Lung microvascular endothelial cell (primary cell): ENCODE results near the gene ABTB2. TPM values are rescaled to one million over a fixed set of nuclear protein-coding genes. Genes with fewer than 3 reads are reported as not detected.

Source experiments
- DNase-seq, 2 donors: peaks; one replicate each; pipeline versions ENCODE4 v3.0.0 to v3.0.0-alpha.2; 2010; ENCODE audit warnings: low read depth in 2 of 2
- total RNA-seq: library from RNA; depleted of rRNA; stranded (reverse); fragments of >200 nt; gene quantifications from 2 replicates; pipeline ENCODE4 v1.2.1, GENCODE V29; 2014

The ABTB2 gene
- total RNA-seq, 1 donor from 2014 or later, result 0.20 TPM

DNA sequence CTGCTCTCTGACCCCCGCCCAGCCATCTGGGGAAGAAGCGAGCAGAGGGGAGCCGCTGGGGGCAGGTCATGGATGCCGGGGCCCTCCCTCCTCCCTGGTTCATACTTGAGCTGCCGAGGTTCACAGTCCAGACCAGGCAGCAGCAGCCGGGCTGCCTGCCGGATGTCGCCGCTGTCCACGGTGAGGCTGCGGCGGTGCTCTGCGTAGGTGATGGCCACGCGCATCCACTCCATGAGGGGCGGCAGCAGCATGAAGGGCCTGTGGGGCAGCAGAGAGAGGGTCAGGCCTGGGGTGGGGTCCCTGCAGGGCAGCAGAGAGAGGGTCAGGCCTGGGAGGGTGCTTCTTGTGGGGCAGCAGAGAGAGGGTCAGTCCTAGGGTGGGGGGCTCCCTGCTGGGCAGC is 184.8 kb downstream of the ABTB2 start:
- DNase-seq, result no peak

DNA sequence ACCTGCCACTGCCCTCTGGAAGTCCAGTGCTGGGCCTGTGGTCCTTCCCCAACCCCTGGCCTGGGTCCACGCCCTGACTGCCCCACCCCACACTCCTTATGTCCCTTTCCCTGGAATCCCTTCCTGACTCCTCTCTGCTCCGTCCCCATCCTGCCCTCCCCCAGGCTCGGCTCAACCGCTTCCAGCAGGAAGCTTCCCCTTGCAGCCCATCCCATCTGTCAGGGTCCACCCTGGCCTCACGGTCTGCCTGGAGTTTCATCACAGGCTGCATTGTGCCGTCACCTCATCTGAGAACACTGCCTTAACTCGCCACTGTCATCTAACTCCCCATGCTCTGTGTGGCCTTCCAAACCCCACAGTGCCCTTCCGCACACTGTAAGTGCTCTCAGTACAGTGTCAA is 188.1 kb downstream of the ABTB2 start:
- DNase-seq, result no peak

DNA sequence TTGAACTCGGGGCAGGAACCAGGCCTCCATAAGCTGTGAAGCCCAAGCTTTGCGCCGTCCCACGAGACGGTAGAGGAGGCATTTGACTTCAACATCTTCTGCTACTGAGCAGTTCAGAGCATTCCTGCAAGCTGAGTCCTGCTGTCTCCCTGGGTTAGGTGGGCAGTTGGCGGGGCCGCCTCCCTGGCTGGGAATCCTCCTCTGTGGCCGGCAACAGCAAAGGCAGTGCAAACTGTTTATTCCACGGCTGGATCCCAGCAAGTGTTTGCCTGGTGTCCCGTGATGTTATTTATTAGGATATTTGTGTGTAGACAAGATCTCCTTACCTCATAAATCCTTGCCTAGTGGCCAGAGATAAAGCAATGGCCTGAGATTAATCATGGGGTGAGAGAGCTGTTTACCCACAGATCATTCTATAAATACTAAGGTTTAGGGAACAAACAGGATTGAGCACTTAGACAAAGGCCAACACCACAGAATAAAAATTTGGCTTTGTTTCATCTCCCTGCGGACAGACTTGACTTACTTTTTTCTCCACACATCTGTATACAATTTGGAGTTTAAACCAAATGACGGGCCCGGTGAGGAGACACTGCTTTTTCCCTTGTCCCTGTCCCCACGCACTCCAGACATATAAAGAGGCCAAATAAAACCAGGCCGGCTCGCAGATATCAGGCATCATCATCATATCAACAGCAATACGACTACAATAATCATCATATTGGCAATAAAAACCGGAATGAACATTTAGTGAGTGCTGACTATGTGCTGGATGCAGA is 189.0 kb downstream of the ABTB2 start:
- no peak for DNase-seq

- DNase-seq, result no peak
Measured at GRCh38 chr11:34167961-34168360, 189.8 kb downstream of the ABTB2 start.

- no peak for DNase-seq
Measured at GRCh38 chr11:34166806-34167740, 190.7 kb downstream of the ABTB2 start.

DNA sequence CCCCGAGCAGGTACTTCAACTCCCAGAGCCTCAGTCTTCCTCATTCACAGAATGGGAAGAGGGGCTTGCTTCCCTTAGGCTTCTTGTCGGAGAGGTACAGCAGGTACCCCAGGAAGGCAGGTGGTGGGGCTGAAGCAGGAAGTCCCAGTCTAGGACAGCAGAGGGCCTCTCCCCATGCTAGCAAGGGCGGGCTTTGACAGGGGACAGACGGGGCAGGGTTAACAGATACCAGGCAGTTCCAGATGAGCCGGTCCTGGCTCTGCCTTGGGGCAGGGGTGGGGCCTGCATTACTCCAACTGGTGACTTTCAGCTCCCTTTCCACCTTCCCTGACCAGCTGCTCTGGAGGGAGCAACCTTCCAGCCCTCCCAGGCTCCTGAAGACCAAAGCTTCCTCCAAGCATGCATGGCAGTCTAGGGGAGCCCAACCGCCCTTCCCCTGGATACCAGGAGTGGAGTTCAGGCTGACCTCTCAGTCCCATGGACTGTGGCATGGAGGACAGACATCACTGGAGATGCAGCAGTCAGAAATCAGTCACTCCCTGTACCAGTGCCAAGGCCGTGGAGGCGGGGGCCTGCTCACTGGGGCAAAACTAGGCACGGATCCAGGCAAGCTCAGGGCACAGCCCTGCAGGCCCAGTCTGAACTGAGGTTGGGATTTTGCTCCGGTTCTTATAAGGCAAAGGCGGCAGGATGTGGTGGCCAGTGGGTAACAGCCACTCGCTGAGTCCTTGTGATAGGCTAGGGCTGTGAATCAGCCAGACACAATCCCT is 191.8 kb downstream of the ABTB2 start:
- DNase-seq, result no peak

DNA sequence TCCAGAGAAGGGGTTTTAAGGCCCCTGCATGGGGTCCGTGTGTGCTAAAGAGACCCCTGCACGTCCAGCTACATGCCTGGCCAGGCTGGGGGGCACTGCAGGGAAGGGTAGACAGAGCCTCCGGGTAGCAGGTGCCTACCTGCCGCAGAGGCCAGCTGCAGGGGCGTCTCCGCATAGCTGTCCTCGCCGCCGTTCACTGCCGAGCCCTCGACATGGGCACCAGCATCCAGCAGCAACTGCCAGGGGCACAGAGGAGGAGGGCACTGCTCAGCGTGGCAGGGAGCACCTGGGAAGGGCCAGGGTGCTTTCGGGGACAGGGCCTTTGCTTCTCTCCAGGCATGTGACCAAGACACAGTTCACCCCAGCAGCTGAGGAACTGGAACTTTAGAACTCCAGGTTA is 192.7 kb downstream of the ABTB2 start:
- DNase-seq, result no peak

- no peak for DNase-seq
Measured at GRCh38 chr11:34162856-34163255, 195.0 kb downstream of the ABTB2 start.

- DNase-seq, result no peak
Measured at GRCh38 chr11:34162493-34162820, 195.4 kb downstream of the ABTB2 start.

- no peak for DNase-seq
Measured at GRCh38 chr11:34161812-34162492, 195.9 kb downstream of the ABTB2 start.

DNA sequence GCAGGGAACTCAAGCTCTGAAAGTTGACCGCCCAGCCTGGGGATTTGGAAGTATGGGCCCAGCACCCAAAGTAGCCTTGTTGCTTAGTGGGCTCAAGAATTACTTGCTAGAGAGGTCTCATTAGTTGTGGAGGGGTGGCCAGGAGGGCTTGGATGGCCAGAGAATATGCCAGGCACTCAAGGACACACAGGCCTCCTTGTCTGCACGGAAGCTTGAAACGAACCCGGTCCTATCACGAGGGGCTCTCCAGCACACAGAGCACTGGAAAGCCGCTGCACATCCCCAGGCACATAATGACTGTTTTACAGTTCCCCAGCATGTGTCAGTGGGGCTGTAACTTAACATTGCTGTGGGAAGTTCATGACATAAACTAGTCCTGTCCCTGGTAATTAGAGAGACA is 196.4 kb downstream of the ABTB2 start:
- no peak for DNase-seq

GRCh38 chr11:34160791-34161190 is 197.0 kb downstream of the ABTB2 start:
- no peak for DNase-seq

- DNase-seq, result no peak
Measured at GRCh38 chr11:34160049-34160721, 197.6 kb downstream of the ABTB2 start.

DNA sequence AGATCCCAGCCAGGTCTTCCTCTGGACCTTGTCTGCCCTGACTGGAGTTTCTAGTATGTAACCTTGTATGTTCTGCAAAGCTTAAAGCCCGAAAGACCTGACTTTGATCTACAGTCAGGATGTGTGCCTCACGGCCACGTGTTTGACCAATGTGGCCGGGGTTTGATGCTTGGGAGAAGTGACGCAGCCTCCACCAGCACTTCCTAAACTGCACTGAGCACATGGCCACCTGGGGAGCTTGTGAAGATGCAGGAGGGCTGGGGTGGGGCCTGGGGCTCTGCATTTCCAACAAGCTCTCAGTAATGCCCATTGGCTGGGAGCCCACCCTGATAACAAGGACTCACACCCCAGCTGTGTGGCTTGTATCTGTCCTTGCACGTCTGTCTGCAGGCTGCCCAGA is 199.1 kb downstream of the ABTB2 start:
- no peak for DNase-seq

DNA sequence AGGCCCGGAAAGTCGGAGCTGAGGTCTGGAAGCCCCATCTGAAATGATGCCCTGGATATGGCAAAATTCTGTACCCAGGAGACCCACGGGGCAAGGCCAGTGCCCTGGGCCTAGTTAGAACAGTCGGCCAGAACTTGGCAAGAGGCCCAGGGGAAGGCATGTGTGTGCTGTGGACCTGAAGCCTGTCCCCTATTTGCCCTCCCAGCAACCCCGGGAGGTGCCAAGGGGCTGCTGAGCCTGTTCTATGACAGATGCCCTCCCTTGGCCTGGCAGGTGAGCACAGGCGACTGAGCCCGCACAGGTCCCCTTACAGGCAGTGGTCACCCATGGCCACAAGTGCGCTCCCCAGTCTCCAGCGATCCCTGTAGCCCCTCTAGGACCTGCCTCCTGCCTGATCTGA is 200.6 kb downstream of the ABTB2 start:
- no peak for DNase-seq

DNA sequence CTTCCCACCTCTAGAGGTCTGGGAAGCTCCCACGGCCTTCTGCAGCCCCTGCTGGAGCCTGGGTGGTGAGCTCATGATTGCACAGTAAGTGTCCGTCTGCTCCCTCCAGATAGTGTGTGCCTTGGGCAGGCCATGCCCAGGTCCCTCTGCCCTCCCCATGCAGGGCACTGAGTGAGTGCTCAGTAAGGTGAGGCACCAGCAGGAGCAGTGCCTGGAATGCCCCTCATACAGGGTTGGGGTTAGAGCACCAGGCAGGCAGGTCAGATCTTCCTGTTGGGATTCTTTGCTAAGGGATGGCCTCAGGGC is 202.1 kb downstream of the ABTB2 start:
- no peak for DNase-seq

GRCh38 chr11:34155057-34155756 is 202.6 kb downstream of the ABTB2 start:
- no peak for DNase-seq

GRCh38 chr11:34154059-34154875 is 203.5 kb downstream of the ABTB2 start:
- DNase-seq, result no peak
